NCI-H187 (cell line): ENCODE data around the gene PNPLA7.

Experiments used
- DNase-seq, 2 experiments: peaks; one replicate each; lab custom pipeline; 2025; lab: John Stamatoyannopoulos, UW

Gene PNPLA7

GRCh38 chr9:137449931-137450538, 100.2 kb downstream of the PNPLA7 start:
- no peak for DNase-seq

GRCh38 chr9:137449081-137449844, 100.9 kb downstream of the PNPLA7 start:
- no peak for DNase-seq

- DNase-seq, result no peak
These were observed 101.6 kb downstream of the PNPLA7 start for GRCh38 chr9:137448602-137448962.

GRCh38 chr9:137447722-137448601, 102.2 kb downstream of the PNPLA7 start:
- DNase-seq, result no peak

GRCh38 chr9:137446851-137447471, 103.2 kb downstream of the PNPLA7 start:
- DNase-seq, result no peak

GRCh38 chr9:137445930-137446431, 104.2 kb downstream of the PNPLA7 start:
- no peak for DNase-seq

GRCh38 chr9:137445275-137445807, 104.9 kb downstream of the PNPLA7 start:
- peak in 1 of 2 experiments; percentile 20 for DNase-seq

- no peak for DNase-seq
These were observed 106.0 kb downstream of the PNPLA7 start for GRCh38 chr9:137444106-137444790.

- DNase-seq, result no peak
These were observed 108.3 kb downstream of the PNPLA7 start for GRCh38 chr9:137441935-137442321.

GRCh38 chr9:137441289-137441934, 108.8 kb downstream of the PNPLA7 start, which contains the start of gene ENTPD8:
ENTPD8 (minus strand) TSS chr9:137441357; CDS start chr9:137438285, 3,072 bp downstream.
- no peak for DNase-seq

GRCh38 chr9:137439158-137439714, 111.0 kb downstream of the PNPLA7 start:
- DNase-seq, result no peak

- DNase-seq, result no peak
These were observed 111.5 kb downstream of the PNPLA7 start for GRCh38 chr9:137438591-137439157.

GRCh38 chr9:137437691-137438590, 112.3 kb downstream of the PNPLA7 start:
- no peak for DNase-seq

GRCh38 chr9:137436761-137437600, 113.2 kb downstream of the PNPLA7 start:
- no peak for DNase-seq

GRCh38 chr9:137435980-137436760, 114.0 kb downstream of the PNPLA7 start:
- DNase-seq, result no peak

GRCh38 chr9:137435381-137435891, 114.8 kb downstream of the PNPLA7 start:
- no peak for DNase-seq
